OCI-LY3 (cell line): ENCODE results near the gene NFIC.

Experiments used
- EZH2phosphoT487 ChIP-seq: fragments of 200-600 bp; shearing (Covaris generic); IDR thresholded peaks from 2 replicates; pipeline ENCODE4 v1.6.1; 2018; ENCODE audit warnings: antibody characterized with exemption, mixed run types, low read depth
- TF ChIP-seq, protein P1 (sequence below): fragments of 200-600, 300-600 bp; sonication (generic); IDR thresholded peaks from 2 replicates; pipeline ENCODE4 v1.5.1; 2014; ENCODE audit warnings: antibody characterized with exemption, low read length, low read depth

- TF ChIP-seq, protein P1, sequence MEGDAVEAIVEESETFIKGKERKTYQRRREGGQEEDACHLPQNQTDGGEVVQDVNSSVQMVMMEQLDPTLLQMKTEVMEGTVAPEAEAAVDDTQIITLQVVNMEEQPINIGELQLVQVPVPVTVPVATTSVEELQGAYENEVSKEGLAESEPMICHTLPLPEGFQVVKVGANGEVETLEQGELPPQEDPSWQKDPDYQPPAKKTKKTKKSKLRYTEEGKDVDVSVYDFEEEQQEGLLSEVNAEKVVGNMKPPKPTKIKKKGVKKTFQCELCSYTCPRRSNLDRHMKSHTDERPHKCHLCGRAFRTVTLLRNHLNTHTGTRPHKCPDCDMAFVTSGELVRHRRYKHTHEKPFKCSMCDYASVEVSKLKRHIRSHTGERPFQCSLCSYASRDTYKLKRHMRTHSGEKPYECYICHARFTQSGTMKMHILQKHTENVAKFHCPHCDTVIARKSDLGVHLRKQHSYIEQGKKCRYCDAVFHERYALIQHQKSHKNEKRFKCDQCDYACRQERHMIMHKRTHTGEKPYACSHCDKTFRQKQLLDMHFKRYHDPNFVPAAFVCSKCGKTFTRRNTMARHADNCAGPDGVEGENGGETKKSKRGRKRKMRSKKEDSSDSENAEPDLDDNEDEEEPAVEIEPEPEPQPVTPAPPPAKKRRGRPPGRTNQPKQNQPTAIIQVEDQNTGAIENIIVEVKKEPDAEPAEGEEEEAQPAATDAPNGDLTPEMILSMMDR: no peak
- TF ChIP-seq EZH2phosphoT487: no peak
Measured at GRCh38 chr19:3342246-3342645, 24.1 kb upstream of the NFIC start.
